HG02885 (cell line): Measurements from ENCODE around the gene AZU1.
"Not testable (repeated sequence)": the region's sequence is repeated elsewhere in the genome, so short reads cannot be mapped to it uniquely, and the experiment has no call there.

Source experiments
- ATAC-seq: cut with Tn5 transposase; IDR thresholded peaks from one replicate; pipeline ENCODE4 v1.9.1; 2021; ENCODE audit warnings: mild to moderate bottlenecking; ENCODE audit not compliant: unreplicated experiment, poor library complexity

AZU1 gene

DNA sequence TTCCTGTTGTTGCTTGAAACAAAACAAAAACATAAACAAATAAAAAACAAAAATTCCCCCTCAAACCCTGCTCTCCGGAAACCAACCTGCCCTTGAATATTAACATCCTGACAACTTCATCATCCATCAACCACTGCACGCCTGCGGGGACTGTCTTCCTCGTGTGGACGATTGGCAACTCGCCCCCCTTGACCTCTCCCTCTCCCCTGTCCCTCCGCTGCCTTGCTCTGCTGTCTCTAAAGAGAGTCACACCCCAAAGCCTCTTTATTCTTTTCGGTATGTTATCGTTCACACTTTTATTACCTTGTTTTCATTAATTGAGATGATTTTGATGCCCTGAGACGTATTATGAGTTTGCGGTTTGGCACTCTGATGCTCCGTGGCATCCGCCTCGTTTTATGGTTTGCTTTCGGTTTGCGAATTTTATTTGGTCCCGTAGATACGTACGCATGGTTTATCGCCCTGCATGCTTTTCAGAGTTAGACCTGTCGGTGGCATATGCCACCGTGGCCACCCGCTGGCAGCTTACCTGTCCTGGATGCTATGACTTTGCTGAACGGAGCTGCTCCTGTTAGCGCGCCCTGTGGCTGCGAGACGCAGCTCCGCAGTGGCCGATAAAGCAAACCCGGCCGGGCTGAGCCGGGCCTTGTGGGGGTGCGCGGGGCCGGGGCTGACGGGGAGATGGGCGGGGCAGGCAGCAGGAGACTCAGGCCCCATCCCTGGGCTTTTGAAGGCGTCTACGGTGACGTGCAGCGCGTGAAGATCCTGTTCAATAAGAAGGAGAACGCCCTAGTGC lies 19.8 kb upstream of the AZU1 start:
- ATAC-seq: no peak

DNA sequence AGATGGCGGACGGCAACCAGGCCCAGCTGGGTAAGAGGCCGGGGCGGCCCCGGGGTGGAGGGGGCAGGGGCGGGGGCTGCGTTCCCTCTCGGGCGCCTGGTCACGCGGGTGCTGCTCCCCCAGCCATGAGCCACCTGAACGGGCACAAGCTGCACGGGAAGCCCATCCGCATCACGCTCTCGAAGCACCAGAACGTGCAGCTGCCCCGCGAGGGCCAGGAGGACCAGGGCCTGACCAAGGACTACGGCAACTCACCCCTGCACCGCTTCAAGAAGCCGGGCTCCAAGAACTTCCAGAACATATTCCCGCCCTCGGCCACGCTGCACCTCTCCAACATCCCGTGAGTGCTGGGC lies 19.2 kb upstream of the AZU1 start:
- no peak for ATAC-seq

GRCh38 chr19:810077-810855 lies 17.4 kb upstream of the AZU1 start:
- ATAC-seq: no peak

DNA sequence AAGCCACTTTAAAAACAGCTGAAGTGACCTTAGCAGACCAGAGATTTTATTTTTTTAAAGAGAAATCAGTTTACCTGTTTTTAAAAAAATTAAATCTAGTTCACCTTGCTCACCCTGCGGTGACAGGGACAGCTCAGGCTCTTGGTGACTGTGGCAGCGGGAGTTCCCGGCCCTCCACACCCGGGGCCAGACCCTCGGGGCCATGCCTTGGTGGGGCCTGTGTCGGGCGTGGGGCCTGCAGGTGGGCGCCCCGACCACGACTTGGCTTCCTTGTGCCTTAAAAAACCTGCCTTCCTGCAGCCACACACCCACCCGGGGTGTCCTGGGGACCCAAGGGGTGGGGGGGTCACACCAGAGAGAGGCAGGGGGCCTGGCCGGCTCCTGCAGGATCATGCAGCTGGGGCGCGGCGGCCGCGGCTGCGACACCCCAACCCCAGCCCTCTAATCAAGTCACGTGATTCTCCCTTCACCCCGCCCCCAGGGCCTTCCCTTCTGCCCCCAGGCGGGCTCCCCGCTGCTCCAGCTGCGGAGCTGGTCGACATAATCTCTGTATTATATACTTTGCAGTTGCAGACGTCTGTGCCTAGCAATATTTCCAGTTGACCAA lies 16.7 kb upstream of the AZU1 start:
- no peak for ATAC-seq

DNA sequence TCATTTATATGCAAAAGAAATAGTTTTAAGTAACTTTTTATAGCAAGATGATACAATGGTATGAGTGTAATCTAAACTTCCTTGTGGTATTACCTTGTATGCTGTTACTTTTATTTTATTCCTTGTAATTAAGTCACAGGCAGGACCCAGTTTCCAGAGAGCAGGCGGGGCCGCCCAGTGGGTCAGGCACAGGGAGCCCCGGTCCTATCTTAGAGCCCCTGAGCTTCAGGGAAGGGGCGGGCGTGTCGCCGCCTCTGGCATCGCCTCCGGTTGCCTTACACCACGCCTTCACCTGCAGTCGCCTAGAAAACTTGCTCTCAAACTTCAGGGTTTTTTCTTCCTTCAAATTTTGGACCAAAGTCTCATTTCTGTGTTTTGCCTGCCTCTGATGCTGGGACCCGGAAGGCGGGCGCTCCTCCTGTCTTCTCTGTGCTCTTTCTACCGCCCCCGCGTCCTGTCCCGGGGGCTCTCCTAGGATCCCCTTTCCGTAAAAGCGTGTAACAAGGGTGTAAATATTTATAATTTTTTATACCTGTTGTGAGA lies 16.1 kb upstream of the AZU1 start:
- no peak for ATAC-seq

- ATAC-seq: no peak
Observed at GRCh38 chr19:812049-812746, 15.4 kb upstream of the AZU1 start.

GRCh38 chr19:812747-813218 lies 14.9 kb upstream of the AZU1 start:
- ATAC-seq: no peak

DNA sequence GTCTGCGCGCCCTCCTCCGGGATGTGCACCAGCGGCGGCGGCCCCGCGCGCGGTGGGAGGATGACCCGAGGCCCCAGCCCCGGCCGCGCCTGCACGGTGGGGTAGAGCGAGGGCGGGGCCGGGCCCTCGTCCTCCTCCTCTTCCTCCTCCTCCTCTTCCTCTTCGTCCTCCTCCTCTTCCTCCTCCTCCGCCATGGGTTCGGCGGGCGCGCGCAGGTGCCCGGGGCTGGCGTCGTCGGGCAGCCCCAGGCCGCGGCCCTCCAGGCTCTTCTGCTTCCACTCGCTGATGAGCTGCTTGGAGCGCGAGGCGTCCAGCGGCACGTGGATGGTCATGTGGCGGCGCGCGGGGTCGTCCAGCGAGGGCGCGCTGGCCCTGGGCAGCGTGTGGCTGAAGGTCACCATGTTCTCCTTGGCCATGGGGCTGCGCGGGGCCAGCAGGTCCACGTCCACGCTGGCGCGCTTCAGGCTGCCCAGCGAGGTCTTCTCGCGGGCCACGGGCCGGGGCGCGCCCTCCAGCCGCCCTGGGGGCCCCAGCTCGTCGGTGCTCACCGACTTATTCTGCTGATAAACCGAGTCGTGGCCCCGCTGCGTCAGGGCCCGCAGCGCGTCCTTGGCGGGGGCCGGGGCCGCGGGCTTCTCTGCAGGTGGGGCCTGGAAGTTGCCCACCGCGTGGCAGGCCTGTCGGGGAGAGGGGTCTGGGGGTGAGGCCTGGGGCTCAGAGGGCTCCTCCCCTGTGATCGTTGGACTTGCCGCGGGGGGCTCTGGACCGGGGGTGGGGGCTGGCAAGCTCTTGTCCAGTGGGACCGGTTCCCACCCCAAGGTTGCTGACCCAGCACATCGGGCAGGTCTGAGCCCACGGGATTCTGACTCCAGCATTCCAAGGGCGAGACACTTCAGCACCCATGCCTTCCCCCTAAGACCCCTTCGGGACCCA lies 14.2 kb upstream of the AZU1 start:
- no peak for ATAC-seq

GRCh38 chr19:814152-815078 lies 13.2 kb upstream of the AZU1 start:
- no peak for ATAC-seq

DNA sequence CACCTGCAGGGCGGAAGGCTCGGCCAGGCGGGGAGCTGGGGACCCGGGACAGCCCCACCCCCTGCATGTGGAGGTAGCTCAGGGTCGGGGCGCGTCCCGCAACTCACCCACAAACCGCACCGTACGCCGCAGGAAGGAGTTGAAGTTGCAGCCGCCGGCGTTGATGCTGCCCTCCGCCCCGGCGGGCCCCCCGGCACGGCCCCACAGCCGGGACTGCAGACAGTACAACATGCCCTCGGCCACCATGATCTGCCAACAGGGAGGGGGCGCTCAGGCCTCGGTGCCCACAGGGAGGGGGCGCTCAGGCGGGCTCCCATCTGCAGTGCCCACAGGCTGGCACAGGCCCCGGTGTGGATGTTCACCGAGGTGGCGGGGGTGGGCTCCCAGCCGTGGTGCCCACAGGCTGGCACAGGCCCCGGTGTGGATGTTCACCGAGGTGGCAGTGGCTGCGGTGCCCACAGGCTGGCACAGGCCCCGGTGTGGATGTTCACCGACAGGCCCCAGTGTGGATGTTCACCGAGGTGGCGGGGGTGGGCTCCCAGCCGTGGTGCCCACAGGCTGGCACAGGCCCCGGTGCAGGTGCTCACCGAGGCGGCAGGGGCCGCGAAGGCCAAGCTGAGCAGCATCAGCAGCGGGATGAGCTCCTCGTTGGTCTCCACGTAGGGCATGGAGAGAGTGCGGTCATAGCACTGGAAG lies 12.4 kb upstream of the AZU1 start:
- ATAC-seq: no peak

DNA sequence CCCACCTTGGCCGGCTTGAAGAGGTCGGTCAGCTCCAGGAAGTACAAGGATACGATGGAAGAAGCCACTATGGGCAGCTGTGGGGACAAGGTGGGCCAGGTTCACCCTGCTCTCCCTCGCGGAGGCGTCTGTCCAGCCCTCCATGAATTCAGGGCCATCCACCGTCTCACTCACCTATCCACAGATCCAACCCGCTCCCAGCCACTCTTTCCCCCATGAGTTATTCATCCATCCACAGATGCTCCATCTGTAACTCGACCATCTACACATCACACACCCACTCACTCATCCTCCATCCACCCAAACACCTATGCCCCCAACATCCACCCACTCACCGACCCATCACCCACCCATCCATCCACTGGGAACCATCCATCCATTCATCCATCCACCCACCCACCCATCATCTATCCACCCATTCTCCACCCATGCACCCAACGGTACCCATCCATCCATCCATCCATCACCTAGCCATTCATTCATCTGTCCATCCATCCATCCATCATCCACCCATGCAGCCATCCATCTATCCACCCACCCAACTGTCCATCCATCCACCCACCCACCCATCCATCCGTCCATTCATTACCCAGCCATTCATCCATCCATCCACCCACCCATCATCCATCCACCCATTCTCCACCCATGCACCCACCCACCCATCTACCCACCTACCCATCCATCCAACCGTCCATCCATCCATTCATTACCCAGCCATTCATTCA lies 11.7 kb upstream of the AZU1 start:
- ATAC-seq: no peak

DNA sequence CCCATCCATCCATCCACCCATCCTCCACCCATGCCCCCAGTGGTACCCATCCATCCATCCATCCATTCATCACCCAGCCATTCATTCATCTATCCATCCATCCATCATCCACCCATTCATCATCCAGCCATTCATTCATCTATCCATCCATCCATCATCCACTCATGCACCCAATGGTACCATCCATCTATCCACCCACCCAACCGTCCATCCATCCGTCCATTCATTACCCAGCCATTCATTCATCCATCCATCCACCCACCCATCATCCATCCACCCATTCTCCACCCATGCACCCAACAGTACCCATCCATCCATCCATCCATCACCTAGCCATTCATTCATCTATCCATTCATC lies 11.2 kb upstream of the AZU1 start:
- ATAC-seq: no peak

- not testable (repeated sequence) for ATAC-seq
Observed at GRCh38 chr19:820212-820611, 7.4 kb upstream of the AZU1 start.

DNA sequence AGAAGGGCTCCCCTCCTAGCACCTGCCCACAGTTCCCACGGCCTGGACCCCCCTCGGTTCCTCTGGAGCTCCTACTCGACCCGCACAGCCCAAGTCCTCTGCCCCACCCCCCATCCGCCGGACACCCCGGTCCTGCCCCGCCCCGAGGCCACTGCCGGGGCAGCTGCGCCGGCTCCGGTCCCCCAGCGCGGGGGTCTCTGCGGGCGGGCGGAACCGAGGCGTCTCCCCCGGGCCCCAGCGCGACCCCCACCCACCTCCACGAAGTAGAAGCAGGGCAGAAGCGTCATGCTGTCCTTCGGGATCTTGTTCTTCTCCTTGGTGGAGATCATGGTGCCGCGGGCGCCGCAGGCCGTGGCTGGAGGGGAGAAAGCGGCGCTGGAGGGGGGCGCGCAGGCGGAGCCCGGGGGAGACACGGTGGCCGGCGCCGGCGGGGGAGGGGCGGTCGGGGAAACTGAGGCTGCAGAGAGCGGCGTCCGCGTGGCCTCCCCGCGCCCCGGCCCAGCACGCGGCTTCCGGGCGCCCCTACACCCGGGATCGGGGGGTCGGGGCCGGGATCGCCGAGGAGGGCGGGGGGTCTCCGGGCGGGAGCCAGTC lies 6.3 kb upstream of the AZU1 start:
- ATAC-seq: no peak

GRCh38 chr19:821825-822503 lies 5.7 kb upstream of the AZU1 start, which contains the start of gene PLPPR3:
PLPPR3 (minus strand) TSS chr19:821955; CDS start chr19:821559, 396 bp downstream.
- ATAC-seq: no peak

GRCh38 chr19:823565-824121 lies 4.0 kb upstream of the AZU1 start:
- ATAC-seq: no peak
